ENCODE results near the gene TMEM132A.
"Not testable (repeated sequence)": the region's sequence is repeated elsewhere in the genome, so short reads cannot be mapped to it uniquely, and the experiment has no call there.

TMEM132A gene

GRCh38 chr11:60905047-60905446, 19.2 kb upstream of the TMEM132A start:
- no peak for DNase-seq (ENCODE audit: low spot score)

GRCh38 chr11:60905551-60906113, 18.6 kb upstream of the TMEM132A start:
- DNase-seq (ENCODE audit: low spot score) = peak; percentile 25

- DNase-seq (ENCODE audit: low spot score) = peak; percentile 100
Measured at GRCh38 chr11:60906132-60906972, 17.9 kb upstream of the TMEM132A start, which contains the start of gene PRPF19. PRPF19 (minus strand) TSS chr11:60906585; CDS start chr11:60906382, 203 bp downstream.

- no peak for DNase-seq (ENCODE audit: low spot score)
Measured at GRCh38 chr11:60908803-60909202, 15.5 kb upstream of the TMEM132A start.

- DNase-seq (ENCODE audit: low spot score) = not testable (repeated sequence)
Measured at GRCh38 chr11:60909680-60910280, 14.5 kb upstream of the TMEM132A start.

GRCh38 chr11:60910281-60910687, 14.0 kb upstream of the TMEM132A start:
- DNase-seq (ENCODE audit: low spot score) = no peak

GRCh38 chr11:60910711-60911380, 13.4 kb upstream of the TMEM132A start:
- DNase-seq (ENCODE audit: low spot score) = no peak

- DNase-seq (ENCODE audit: low spot score) = peak; percentile 33
Measured at GRCh38 chr11:60912223-60912850, 11.9 kb upstream of the TMEM132A start.

- DNase-seq (ENCODE audit: low spot score) = no peak
Measured at GRCh38 chr11:60912851-60913528, 11.3 kb upstream of the TMEM132A start.

GRCh38 chr11:60913793-60914632, 10.2 kb upstream of the TMEM132A start, which contains the start of gene TMEM109:
TMEM109 (plus strand) TSS chr11:60914158; CDS start chr11:60919694, 5,536 bp downstream.
- DNase-seq (ENCODE audit: low spot score) = peak; percentile 89

- DNase-seq (ENCODE audit: low spot score) = peak; percentile 14
Measured at GRCh38 chr11:60914633-60915247, 9.5 kb upstream of the TMEM132A start.

- peak; percentile 77 for DNase-seq (ENCODE audit: low spot score)
Measured at GRCh38 chr11:60915248-60915914, 8.9 kb upstream of the TMEM132A start.

GRCh38 chr11:60916669-60917206, 7.5 kb upstream of the TMEM132A start:
- DNase-seq (ENCODE audit: low spot score) = no peak

- no peak for DNase-seq (ENCODE audit: low spot score)
Measured at GRCh38 chr11:60917267-60917666, 7.0 kb upstream of the TMEM132A start.

GRCh38 chr11:60918251-60918938, 5.9 kb upstream of the TMEM132A start:
- no peak for DNase-seq (ENCODE audit: low spot score)

- no peak for DNase-seq (ENCODE audit: low spot score)
Measured at GRCh38 chr11:60918939-60919265, 5.4 kb upstream of the TMEM132A start.

GRCh38 chr11:60919320-60919719, 4.9 kb upstream of the TMEM132A start:
- DNase-seq (ENCODE audit: low spot score) = no peak

GRCh38 chr11:60919956-60920355, 4.3 kb upstream of the TMEM132A start:
- DNase-seq (ENCODE audit: low spot score) = no peak

- DNase-seq (ENCODE audit: low spot score) = no peak
Measured at GRCh38 chr11:60921259-60921658, 3.0 kb upstream of the TMEM132A start.
